GM12874 (cell line): ENCODE data around the gene SMIM15.

ENCODE experiments used
- TF ChIP-seq, protein P1 (sequence below): IDR thresholded peaks from 2 replicates; pipeline ENCODE4 v1.5.1; 2011; ENCODE audit warnings: low read depth, mild to moderate bottlenecking, control low read depth, low read length, moderate library complexity; ENCODE audit not compliant: insufficient read depth

SMIM15 gene

DNA sequence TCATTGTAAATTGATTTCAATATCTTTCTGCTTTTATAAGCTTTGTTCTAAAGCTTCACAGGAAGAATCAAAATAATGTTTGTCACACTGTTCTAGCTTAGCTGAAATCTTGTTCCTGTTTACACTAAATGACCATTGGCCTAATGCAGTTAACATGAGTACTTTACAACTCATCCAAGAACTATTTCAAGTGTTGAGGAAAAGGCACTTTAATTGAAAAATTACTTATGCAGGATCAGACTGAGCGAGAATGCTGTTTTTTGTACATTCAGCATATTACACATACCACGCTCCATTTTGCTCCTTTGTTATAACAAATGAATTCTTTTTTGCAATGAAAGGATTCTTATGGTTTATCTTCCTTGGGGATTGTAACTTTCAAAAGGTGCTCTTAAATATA is 22.4 kb upstream of the SMIM15 start:
- TF ChIP-seq, protein P1, sequence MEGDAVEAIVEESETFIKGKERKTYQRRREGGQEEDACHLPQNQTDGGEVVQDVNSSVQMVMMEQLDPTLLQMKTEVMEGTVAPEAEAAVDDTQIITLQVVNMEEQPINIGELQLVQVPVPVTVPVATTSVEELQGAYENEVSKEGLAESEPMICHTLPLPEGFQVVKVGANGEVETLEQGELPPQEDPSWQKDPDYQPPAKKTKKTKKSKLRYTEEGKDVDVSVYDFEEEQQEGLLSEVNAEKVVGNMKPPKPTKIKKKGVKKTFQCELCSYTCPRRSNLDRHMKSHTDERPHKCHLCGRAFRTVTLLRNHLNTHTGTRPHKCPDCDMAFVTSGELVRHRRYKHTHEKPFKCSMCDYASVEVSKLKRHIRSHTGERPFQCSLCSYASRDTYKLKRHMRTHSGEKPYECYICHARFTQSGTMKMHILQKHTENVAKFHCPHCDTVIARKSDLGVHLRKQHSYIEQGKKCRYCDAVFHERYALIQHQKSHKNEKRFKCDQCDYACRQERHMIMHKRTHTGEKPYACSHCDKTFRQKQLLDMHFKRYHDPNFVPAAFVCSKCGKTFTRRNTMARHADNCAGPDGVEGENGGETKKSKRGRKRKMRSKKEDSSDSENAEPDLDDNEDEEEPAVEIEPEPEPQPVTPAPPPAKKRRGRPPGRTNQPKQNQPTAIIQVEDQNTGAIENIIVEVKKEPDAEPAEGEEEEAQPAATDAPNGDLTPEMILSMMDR, result no peak

DNA sequence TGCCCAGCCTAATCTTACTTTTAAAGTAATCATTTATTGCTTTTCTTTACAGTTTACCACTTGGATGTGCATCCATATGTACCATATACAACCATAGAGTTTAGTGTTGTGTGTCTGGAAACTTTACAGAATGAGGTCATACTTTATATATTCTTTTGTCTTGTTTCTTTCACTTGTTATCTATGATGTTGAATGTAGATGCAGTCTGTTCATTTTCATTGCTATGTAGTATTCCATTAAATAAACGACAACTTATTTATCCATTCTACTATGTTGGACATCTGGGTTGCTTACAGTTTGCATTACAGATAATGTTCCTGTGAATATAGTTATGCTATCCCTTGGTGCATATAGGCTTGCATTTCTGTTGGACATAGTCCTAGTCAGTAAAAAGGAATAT is 21.3 kb upstream of the SMIM15 start:
- TF ChIP-seq, protein P1, result no peak

DNA sequence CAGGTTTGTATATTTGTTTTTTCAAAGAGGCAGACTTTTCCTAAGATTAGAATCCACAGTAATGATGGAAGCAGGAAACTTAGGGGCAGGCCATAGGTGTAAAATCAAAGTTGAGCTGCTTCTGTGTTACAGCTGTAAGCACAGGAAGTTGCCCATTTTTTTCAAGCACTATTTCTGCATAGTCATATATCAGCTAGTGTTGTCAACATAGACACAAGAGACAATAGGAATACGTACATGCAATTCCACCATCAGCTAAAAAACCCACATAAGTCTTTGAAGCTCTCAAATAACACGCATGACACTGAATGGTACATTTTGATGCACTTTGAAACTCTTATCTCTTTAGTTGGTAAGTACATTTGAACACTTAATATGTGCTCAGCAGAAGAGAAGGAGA is 20.2 kb upstream of the SMIM15 start:
- TF ChIP-seq, protein P1, result no peak

DNA sequence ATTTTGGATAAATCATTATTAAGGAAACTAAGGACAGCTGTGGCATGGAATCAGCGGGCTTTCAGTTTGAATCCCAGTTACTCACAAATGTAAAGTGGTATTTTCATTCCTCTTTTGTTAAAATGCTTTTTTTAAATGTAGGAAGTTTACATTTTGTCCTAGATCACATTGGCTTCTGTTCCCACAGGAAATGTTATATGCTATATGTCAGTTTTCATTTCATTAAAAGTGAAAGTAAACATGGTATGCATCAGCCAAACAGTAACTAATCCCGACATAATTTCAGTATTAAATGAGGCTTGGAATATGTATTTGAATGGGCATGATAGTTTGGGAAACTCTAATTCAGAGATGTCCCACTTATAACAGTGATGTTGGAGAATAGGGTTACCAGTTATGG is 18.6 kb upstream of the SMIM15 start:
- TF ChIP-seq, protein P1, result no peak

DNA sequence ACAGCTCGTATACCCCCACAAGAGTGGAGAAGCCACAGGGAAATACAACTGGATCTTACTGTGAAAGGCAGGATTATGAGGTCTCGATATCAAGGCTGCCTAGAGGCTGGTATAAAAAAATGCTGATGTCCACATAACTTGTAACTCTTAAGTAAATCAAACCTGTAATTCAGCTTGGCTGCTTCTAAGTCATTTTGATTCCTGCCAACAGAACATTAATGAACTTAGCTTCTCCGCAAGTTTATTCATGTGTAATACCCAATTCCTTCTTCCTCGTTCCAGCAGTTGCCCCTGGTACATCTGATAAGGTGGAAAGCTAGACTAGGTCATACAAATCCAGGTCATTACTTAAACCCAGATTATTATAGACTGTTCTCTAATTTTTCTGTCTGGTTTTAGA is 16.4 kb upstream of the SMIM15 start:
- TF ChIP-seq, protein P1, result no peak

DNA sequence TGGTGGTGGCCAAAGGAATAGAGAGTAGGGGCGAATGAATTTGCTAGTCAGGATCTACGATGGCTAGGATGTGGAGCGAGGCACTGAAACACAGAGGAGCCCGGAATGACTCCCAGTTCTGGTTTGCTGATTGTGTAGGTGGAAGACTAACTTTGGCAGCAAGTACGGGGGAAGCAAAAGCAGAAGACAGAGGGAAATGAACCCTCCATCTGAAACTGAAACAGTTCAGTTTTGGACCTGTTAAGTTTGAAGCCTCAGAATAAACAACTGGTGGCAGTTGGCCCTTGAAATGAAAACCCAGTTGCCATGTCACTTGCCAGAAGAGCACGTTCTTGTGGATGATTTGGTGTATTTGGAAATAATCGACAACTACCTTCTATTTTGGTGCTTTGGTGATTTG is 15.4 kb upstream of the SMIM15 start:
- TF ChIP-seq, protein P1, result no peak

DNA sequence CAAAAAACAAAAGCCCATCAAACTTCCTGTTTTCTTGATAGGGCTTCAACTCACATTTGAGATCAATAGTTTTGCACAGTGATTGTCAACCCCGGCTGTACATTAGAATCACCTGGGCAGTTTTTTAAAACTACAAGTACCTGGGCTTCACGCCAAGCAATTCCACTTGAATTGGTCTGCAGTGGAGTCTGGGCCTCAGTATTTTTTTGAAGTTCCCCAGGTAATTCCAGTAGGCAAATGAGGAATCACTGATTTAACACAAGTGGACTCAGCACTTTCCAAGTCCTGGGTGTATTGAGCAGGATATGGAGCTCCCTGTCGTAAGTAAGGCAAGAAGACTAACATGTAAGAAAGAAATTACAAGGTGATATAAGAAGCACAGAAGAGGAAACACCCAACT is 14.8 kb upstream of the SMIM15 start:
- TF ChIP-seq, protein P1, result no peak

DNA sequence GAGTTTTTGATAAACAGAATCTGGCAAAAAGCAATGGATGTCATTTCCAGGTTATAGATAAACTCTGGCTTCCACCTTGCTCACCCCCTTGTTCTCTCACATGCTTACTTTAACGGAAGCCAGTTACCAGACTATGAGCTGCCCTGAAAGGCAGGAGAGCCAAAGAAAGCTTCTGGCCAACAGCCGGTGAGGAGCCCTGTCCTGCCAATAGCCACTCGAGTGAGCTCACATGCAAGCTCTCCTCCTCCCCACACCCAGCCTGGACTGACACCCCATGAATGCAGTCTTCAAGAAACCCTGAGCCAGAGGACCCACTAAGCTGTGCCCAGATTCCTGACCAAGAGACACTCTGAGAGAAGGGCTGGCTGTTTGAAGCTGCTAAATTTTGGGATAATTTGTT is 14.4 kb upstream of the SMIM15 start:
- TF ChIP-seq, protein P1, result no peak
